Retinal pigment epithelial cell (primary cell): ENCODE measurements around the gene RNF111.

ENCODE experiments used
- DNase-seq: peaks from one replicate; pipeline ENCODE4 v3.0.0-alpha.2; 2010; ENCODE audit warnings: low read depth
- H3K4me3 ChIP-seq: 2 replicates; pipeline ENCODE4 v1.5.1; 2011; ENCODE audit warnings: mild to moderate bottlenecking, low read length, control low read depth, moderate library complexity
- TF ChIP-seq, protein P1 (sequence below): conservative IDR thresholded peaks from 2 replicates; pipeline ENCODE4 v1.5.1; 2011; ENCODE audit warnings: low read depth, low read length, control low read depth, inconsistent platforms

RNF111 gene

DNA sequence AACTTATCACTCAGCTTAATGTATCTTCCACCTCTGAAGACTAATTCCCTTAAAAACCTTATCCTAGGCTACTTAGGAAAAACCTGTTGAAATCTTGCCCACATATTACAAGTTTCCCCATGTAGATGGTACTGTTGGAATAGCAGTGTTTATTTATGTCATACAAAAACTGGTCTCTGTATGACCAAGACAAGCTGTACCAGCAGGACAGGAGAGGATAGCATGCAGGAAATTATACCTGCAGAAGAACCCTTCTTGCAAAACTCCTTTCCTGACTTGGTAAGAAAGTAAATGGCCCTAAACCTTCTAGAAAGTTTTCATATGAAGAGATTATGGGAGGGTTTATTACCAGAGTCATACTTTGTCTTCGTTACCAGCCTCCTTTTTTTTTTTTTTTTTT, 25.3 kb upstream of the RNF111 start:
- no peak overlapping the region for H3K4me3 ChIP-seq
- TF ChIP-seq, protein P1, sequence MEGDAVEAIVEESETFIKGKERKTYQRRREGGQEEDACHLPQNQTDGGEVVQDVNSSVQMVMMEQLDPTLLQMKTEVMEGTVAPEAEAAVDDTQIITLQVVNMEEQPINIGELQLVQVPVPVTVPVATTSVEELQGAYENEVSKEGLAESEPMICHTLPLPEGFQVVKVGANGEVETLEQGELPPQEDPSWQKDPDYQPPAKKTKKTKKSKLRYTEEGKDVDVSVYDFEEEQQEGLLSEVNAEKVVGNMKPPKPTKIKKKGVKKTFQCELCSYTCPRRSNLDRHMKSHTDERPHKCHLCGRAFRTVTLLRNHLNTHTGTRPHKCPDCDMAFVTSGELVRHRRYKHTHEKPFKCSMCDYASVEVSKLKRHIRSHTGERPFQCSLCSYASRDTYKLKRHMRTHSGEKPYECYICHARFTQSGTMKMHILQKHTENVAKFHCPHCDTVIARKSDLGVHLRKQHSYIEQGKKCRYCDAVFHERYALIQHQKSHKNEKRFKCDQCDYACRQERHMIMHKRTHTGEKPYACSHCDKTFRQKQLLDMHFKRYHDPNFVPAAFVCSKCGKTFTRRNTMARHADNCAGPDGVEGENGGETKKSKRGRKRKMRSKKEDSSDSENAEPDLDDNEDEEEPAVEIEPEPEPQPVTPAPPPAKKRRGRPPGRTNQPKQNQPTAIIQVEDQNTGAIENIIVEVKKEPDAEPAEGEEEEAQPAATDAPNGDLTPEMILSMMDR: no peak
- no peak for DNase-seq

DNA sequence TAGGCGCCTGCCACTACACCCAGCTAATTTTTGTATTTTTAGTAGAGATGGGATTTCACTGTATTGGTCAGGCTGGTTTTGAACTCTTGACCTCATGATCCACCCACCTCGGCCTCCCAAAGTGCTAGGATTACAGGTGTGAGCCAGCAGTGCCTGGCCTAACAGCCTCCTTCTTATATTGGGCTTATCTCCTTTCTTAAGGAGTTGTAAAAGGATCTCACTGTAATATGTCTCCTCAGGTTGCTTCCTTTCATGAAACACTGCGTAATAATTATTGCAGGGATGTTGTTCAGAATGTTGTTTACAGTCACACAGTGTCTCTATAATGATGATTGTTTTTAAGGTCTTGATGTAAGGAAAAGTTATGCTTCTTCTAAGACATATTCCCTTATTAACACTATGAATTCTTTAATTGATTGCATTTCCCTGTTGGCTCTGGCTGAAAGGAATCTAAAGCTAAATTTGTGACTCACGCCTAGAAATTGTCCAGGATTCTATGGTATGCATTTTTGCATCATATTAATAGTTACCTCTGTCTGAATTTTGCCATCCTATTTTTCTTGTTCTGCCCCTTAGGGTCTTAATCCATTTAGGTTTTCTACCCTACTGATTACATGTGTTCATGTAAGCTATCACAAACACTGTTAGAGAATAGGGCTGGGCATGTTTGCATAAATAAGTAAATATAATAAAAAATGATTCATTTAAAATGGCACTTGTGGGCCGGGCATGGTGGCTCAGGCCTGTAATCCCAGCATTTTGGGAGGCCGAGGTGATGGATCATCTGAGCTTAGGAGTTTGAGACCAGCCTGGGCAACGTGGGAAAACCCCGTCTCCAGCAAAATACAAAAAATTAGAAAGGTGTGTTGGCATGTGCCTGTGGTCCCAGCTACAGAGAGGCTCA, 24.5 kb upstream of the RNF111 start:
- no peak overlapping the region for H3K4me3 ChIP-seq
- no peak for DNase-seq
- TF ChIP-seq, protein P1: no peak

DNA sequence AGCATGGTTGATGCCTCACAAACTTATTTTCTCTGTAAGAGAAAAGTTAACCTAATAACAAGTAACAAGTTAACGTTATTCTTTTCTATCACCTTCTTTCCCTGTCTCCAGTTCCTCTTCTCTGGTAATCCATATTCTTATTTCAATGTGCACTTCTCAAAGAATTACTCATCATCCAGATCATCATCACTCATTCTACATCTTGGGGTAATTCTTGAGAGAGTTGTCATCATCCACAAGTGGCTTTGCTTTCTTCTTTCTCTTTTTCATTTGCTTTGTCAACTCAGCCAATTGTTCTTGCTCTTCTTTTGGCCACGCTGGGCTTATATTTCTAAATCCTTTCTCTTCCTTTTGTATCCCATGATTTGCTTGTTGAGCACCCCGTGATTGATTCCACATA, 20.8 kb upstream of the RNF111 start:
- no peak overlapping the region for H3K4me3 ChIP-seq
- TF ChIP-seq, protein P1: no peak
- no peak for DNase-seq

DNA sequence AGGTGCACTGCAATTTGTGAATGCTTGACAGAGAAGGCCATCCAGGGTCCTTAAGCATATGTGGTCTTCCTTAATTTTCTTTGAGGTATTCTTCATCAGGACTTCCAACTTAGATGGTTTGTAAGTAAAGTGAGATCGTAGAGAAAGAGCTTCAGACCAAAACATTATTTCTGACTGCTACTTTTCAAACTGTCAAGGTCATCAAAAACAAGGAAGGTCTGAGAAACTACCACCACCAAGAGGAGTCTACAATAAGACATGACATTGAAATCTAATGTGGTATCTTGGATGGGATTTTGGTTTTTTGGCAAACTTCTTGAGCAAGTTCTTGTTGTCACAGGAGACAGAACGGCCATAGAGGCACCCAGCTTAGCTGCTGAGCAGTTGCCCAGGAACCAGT, 20.0 kb upstream of the RNF111 start:
- no peak for DNase-seq
- TF ChIP-seq, protein P1: no peak
- no peak overlapping the region for H3K4me3 ChIP-seq

DNA sequence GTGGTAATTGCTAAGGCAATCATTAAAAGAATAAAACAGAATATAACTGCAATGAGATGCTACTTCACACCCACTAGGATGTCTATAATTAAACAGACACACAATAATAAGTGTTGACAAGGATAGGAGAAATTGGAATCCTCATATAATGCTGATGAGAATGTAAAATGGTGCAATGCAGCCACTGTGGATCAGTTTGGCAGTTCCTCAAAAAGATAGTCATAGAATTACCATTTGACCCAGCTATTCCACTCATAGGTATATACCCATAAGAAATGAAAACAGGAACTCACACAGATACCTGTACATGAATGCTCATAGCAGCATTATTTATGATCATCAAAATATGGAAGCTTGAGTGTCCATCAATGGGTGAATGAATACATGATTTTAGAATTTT, 9.6 kb upstream of the RNF111 start:
- DNase-seq: no peak
- TF ChIP-seq, protein P1: no peak

DNA sequence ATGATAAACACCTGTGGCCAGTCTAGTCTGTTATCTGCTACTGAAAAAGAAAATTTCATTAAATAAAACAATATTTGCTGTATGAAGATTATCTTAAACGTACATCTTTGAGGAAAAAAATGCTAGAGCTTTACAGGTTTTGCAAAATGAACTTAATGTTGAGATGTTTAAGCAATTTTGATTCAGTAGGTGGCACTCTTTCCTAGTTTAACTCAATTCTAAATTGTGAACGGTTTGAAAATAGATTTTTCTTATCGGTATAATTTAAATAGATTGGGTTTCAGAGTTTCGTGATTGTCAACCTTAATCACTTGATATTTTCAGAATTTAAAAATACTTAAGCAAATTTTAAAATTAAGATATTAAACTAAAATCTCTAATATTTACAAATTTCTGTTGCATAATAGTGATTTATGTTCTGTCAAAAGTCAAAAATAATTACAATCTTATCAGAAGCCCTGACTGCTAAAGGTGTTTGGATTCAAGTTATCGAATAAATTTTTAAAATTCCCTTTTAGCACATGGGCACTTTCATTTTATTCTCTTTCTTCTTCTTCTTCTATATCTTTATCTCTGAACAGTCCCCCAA, 7.0 kb upstream of the RNF111 start:
- TF ChIP-seq, protein P1: peak; percentile 46
- no peak overlapping the region for H3K4me3 ChIP-seq
- peak; percentile 4 for DNase-seq

More for the DNA sequence above, 9.6 kb upstream of the RNF111 start:
- no peak overlapping the region for H3K4me3 ChIP-seq

DNA sequence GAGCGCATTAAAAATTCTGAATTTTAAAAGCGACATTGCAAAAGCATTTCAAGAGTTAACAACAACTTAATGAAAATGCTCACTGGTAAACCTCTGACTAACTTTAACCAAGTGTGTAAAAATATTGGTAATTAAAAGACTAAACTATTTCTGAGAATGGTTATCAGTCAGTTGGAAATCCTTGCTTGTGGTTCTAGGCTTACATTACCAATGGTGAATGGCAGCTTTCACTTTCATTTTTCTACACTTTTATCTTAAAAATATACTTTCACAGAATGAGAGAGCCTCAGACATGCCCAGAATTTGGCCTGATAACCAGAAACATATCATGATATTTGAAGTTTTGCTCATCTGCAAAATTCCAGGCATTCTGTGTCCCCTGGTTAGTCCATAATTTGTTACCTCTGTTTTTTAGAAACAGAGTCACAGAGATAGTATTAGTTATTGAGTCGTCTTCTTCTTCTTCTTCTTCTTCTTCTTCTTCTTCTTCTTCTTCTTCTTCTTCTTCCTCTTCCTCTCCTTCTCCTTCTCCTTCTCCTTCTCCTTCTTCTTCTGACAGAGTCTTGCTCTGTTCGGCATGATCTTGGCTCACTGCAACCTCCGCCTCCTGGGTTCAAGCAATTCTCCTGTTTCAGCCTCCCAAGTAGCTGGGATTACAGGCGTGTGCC, 5.5 kb upstream of the RNF111 start:
- no peak for DNase-seq
- no peak overlapping the region for H3K4me3 ChIP-seq
- TF ChIP-seq, protein P1: no peak
